WERI-Rb-1 (cell line): Measurements from ENCODE around the gene SEC61G.

Experiments
- DNase-seq: peaks from one replicate; pipeline ENCODE4 v3.0.0-alpha.2; 2020
- H3K27ac ChIP-seq: fragments of 250-450 bp; sonication (Bioruptor Pico); 2 replicates; pipeline ENCODE4 v1.5.1; 2020; ENCODE audit warnings: mild to moderate bottlenecking, moderate library complexity
- H3K27me3 ChIP-seq: fragments of 250-450 bp; sonication (Bioruptor Pico); 2 replicates; pipeline ENCODE4 v1.5.1; 2021; ENCODE audit warnings: mild to moderate bottlenecking, low read depth, moderate library complexity; ENCODE audit not compliant: insufficient read depth, severe bottlenecking
- H3K36me3 ChIP-seq: fragments of 250-450 bp; sonication (Bioruptor Pico); 2 replicates; pipeline ENCODE4 v1.5.1; 2020; ENCODE audit warnings: mild to moderate bottlenecking, moderate library complexity
- H3K4me3 ChIP-seq: 2 replicates; pipeline ENCODE4 v1.5.1; 2011; ENCODE audit warnings: low read depth, mild to moderate bottlenecking, control low read depth, low read length
- H3K9me3 ChIP-seq: fragments of 250-450 bp; sonication (Bioruptor Pico); 2 replicates; pipeline ENCODE4 v1.5.1; 2021; ENCODE audit warnings: mild to moderate bottlenecking, moderate library complexity; ENCODE audit not compliant: severe bottlenecking
- TF ChIP-seq, protein P1 (sequence below): IDR thresholded peaks from 2 replicates; pipeline ENCODE4 v1.5.1; 2011; ENCODE audit warnings: low read depth, mild to moderate bottlenecking, control low read depth, inconsistent platforms, low read length

Gene SEC61G

DNA sequence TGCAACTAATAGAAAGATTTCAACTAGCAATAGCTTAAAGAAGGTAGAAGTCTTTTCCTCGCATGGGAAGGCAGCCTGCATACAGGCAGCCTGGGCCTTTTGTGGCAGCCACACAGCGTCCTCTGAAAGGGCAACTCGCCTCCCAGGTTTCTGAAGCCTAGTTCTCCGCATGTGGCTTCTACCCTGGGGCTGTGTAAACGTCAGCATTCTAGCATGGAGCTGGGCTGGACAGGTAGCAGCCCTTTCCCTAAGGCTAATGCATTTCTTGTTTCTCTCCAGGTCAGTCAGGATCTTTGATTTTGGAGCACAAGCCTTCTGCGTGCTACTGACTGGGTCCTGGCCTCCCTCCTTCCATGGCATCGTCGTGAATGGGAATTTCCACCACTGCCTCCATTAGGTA, 23.8 kb upstream of the SEC61G start:
- no peak overlapping the region for H3K4me3 ChIP-seq
- no peak overlapping the region for H3K27ac ChIP-seq
- H3K9me3 ChIP-seq: no peaks in the 10 kb centered on the region
- H3K27me3 ChIP-seq: no peaks in the 10 kb centered on the region
- TF ChIP-seq, protein P1, sequence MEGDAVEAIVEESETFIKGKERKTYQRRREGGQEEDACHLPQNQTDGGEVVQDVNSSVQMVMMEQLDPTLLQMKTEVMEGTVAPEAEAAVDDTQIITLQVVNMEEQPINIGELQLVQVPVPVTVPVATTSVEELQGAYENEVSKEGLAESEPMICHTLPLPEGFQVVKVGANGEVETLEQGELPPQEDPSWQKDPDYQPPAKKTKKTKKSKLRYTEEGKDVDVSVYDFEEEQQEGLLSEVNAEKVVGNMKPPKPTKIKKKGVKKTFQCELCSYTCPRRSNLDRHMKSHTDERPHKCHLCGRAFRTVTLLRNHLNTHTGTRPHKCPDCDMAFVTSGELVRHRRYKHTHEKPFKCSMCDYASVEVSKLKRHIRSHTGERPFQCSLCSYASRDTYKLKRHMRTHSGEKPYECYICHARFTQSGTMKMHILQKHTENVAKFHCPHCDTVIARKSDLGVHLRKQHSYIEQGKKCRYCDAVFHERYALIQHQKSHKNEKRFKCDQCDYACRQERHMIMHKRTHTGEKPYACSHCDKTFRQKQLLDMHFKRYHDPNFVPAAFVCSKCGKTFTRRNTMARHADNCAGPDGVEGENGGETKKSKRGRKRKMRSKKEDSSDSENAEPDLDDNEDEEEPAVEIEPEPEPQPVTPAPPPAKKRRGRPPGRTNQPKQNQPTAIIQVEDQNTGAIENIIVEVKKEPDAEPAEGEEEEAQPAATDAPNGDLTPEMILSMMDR: no peak
- DNase-seq: no peak
- no peaks in the 10 kb centered on the region for H3K36me3 ChIP-seq

DNA sequence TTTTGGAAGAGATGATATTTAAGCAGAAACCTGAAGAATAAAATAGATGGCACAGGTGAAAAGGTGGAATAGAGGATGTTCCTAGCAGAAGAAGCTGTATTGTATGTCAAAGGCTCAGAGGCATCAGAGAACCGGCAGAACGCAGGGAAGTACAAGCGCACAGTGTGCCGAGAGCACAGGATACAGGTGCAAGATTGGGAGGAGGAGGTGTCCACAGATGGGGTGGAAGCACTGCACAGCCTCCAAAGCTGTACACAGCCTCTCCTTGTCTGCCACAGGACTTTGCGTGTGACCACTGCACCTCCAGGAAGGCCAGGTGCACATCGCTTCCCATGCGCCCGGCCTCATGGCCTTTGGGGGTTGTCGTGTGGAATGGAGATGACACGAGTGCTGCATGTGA, 23.3 kb upstream of the SEC61G start:
- no peaks in the 10 kb centered on the region for H3K36me3 ChIP-seq
- no peaks in the 10 kb centered on the region for H3K27me3 ChIP-seq
- H3K4me3 ChIP-seq: no peak overlapping the region
- H3K27ac ChIP-seq: no peak overlapping the region
- no peak for DNase-seq
- TF ChIP-seq, protein P1: no peak
- H3K9me3 ChIP-seq: no peaks in the 10 kb centered on the region

DNA sequence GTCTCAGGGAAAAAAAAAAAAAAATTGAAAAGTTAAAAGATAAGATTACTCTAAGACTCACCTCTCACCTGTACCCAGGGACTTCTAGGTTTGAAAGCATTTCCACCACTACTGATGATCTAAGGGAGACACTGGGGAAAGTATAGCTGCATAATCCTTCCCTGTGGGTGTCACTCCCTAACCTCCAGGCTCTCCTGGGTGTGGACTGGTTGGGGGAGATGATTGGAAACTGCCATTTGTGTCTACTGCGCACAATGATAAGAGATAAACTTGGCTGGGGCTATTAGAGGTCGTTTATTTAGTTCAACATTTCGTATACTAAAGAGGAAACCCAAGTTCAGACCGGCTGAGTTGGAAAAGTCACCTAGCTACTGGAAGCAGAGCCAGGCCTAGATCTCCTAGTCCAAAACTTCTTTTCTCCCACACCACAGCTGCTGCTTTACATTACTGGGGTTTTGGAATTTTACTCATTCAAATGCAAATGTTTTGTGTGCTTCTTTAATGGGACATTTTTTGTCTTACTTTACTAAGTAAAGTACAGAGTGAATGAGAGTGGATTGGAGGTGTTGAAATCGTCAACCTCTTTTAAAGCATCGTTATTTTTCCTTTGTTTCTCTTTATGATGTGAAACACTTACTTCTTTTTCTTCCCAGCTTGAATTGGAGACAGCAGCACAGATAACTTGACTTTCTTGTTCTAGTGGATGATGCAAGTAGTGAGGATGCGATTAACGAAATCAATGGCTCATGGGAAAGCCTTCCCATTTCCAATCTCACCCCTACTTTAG, 22.3 kb upstream of the SEC61G start:
- no peak overlapping the region for H3K27ac ChIP-seq
- no peaks in the 10 kb centered on the region for H3K27me3 ChIP-seq
- no peak overlapping the region for H3K4me3 ChIP-seq
- no peak for DNase-seq
- no peaks in the 10 kb centered on the region for H3K9me3 ChIP-seq
- TF ChIP-seq, protein P1: no peak
- no peaks in the 10 kb centered on the region for H3K36me3 ChIP-seq

DNA sequence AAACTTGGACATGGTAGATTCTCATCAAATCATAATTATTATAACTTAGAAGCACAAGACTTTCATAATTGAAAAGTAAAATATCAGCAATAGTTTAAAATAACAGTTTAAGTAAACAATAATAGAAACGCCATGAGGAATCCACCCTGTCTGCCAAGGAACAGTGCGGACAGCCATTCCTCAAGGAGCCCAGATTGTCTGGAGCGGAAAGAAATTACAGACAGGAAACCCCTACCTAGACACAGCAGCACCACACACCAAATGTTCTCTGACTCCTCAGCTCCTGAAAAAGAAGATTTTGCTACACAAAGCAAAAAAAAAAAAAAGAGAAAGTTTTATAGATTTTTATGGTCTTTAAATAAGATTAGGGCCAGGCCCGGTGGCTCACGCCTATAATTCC, 21.5 kb upstream of the SEC61G start:
- TF ChIP-seq, protein P1: no peak
- H3K36me3 ChIP-seq: no peaks in the 10 kb centered on the region
- DNase-seq: no peak
- H3K4me3 ChIP-seq: no peak overlapping the region
- no peak overlapping the region for H3K27ac ChIP-seq
- no peaks in the 10 kb centered on the region for H3K27me3 ChIP-seq
- no peaks in the 10 kb centered on the region for H3K9me3 ChIP-seq

DNA sequence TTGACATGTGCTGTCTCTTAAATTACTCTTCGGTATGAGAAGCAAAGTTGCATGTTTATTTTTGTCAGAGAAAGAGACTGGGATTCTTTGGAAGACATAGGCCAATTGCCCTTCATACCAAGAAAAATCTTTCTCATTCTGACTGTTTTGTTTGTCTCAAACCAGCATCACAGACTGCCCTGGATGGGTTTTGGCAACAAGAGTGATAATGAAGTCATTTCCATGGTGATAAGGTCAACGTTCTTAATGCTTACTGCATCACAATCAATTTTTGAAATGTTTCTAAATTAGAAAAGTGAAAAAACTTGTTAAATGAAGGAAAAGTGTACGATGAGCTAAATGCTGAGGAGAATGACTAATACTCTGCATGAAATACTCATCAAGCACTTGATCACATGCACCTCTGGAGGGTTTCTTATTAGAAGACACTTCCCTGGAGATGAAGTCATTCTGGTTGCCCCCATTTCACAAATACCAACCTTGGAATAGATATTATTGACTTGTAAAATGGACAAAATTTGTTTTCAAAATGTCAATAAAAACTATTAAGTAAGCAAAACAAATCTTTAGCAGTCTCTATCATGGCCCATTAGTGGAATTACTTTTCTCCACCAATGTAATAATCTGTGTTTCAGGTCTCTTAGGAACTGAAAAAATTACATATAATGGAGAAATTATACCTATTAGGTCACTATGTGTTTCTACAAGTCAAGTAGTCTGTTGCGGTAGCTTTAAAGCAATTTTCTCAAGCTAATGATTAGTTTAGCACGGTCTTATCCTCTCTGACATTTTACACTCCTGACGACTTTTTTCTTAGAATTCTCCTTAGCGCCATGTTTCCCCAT, 19.9 kb upstream of the SEC61G start:
- no peak for DNase-seq
- Histone ChIP-seq H3K27me3 (no peaks in the 10 kb centered on the region), H3K27ac (no peak overlapping the region), H3K9me3 (no peaks in the 10 kb centered on the region), H3K4me3 (no peak overlapping the region), H3K36me3 (no peaks in the 10 kb centered on the region)
- TF ChIP-seq, protein P1: no peak
